Endothelial cell of umbilical vein (primary cell): ENCODE measurements around the gene LRSAM1. TPM values are rescaled to one million over a fixed set of nuclear protein-coding genes. Genes with fewer than 3 reads are reported as not detected.

ENCODE experiments used
- BruUV-seq: library from RNA; stranded (reverse); fragments of 400-500 nt; replicated peaks from 2 replicates; lab custom pipeline; 2021; lab: Mats Ljungman, UMichigan
- CTCF ChIA-PET: fragments of 300-600, 350-600 bp; sonication (Branson Sonifier 250); formaldehyde crosslinking; loops from one replicate; lab custom pipeline; 2021; ENCODE audit warnings: antibody characterized with exemption, inconsistent platforms; lab: Charles Lee
- POLR2A ChIA-PET: fragments of 300-600, 350-600 bp; sonication (Branson Sonifier 250); formaldehyde crosslinking; loops from one replicate; lab custom pipeline; 2021; ENCODE audit warnings: antibody characterized with exemption, inconsistent platforms; lab: Charles Lee
- DNase-seq: peaks from one replicate; pipeline ENCODE4 v3.0.0-alpha.2; 2011; ENCODE audit warnings: low read depth, low spot score
- FAIRE-seq: peaks from 2 replicates; lab custom pipeline; 2011; peaks lifted over from hg19 to GRCh38; lab: Jason Lieb, UNC
- H2AFZ ChIP-seq: 2 replicates; pipeline ENCODE4 v1.6.0; 2012; ENCODE audit warnings: low read depth, low read length, control low read depth, inconsistent platforms
- H3K27ac ChIP-seq: 2 replicates; pipeline ENCODE4 v1.5.1; 2011; ENCODE audit warnings: low read depth, mild to moderate bottlenecking, control low read depth, low read length, moderate library complexity; ENCODE audit not compliant: insufficient read depth
- H3K27me3 ChIP-seq, 2 experiments: 2 replicates each; pipeline versions ENCODE4 v1.6.0 to v1.6.1; 2011; ENCODE audit warnings: low read length in 2 of 2, mixed read lengths in 1 of 2; ENCODE audit not compliant: control insufficient read depth in 2 of 2, insufficient read depth in 2 of 2
- H3K36me3 ChIP-seq, 2 experiments: 2 replicates in 1 of 2; 3 replicates in 1 of 2; pipeline ENCODE4 v1.5.1; 2011; ENCODE audit warnings: low read length in 2 of 2, mild to moderate bottlenecking in 1 of 2, moderate library complexity in 1 of 2; ENCODE audit not compliant: control insufficient read depth in 2 of 2, insufficient read depth in 2 of 2; ENCODE audit errors: extremely low read depth in 1 of 2
- H3K4me1 ChIP-seq: 3 replicates; pipeline ENCODE4 v1.5.1; 2011; ENCODE audit warnings: mild to moderate bottlenecking, low read length; ENCODE audit not compliant: control insufficient read depth, insufficient read depth; ENCODE audit errors: extremely low read depth
- H3K4me2 ChIP-seq: 2 replicates; pipeline ENCODE4 v1.6.1; 2011; ENCODE audit warnings: low read length, control low read depth, mixed read lengths; ENCODE audit not compliant: insufficient read depth
- H3K4me3 ChIP-seq, 3 experiments: fragments of 200-600 bp in 1 of 3; sonication (generic), shearing (Covaris generic) in 1 of 3; replicated peaks in 1 of 3; 2 replicates each; pipeline ENCODE4 v1.5.1; 2011 to 2016; ENCODE audit warnings: control low read depth in 3 of 3, low read length in 3 of 3, mild to moderate bottlenecking in 2 of 3, inconsistent platforms in 1 of 3, low read depth in 1 of 3, moderate library complexity in 1 of 3; ENCODE audit not compliant: insufficient read depth in 1 of 3
- H3K79me2 ChIP-seq: 2 replicates; pipeline ENCODE4 v1.6.0; 2012; ENCODE audit warnings: low read length, inconsistent platforms; ENCODE audit not compliant: control insufficient read depth, insufficient read depth
- H3K9ac ChIP-seq: replicated peaks from 2 replicates; pipeline ENCODE3; 2011; ENCODE audit warnings: low read length, control low read depth; ENCODE audit not compliant: insufficient read depth; ENCODE audit errors: extremely low read depth
- H3K9me1 ChIP-seq: replicated peaks from 3 replicates; pipeline ENCODE4 v1.6.0; 2011; ENCODE audit warnings: mild to moderate bottlenecking, low read length; ENCODE audit not compliant: control insufficient read depth, insufficient read depth; ENCODE audit errors: extremely low read depth
- H3K9me3 ChIP-seq: replicated peaks from 2 replicates; pipeline ENCODE4 v1.5.1; 2012; ENCODE audit warnings: low read length, inconsistent platforms; ENCODE audit not compliant: control insufficient read depth, insufficient read depth
- H4K20me1 ChIP-seq: replicated peaks from 2 replicates; pipeline ENCODE3; 2011; ENCODE audit warnings: mild to moderate bottlenecking, low read length; ENCODE audit not compliant: control insufficient read depth, insufficient read depth; ENCODE audit errors: extremely low read depth
- EZH2 ChIP-seq: IDR thresholded peaks from 2 replicates; pipeline ENCODE4 v1.6.1; 2012; ENCODE audit warnings: borderline replicate concordance, low read depth, mild to moderate bottlenecking, moderate library complexity, low read length, inconsistent platforms; ENCODE audit not compliant: severe bottlenecking
- FOS ChIP-seq: IDR thresholded peaks from 2 replicates; pipeline ENCODE4 v1.6.1; 2011; ENCODE audit warnings: mild to moderate bottlenecking, low read length, moderate library complexity, borderline replicate concordance; ENCODE audit not compliant: insufficient read depth
- GATA2 ChIP-seq: IDR thresholded peaks from 2 replicates; pipeline ENCODE4 v1.7.0; 2011; ENCODE audit warnings: low read depth, mild to moderate bottlenecking, moderate library complexity, mixed read lengths, low read length; ENCODE audit not compliant: insufficient read length, insufficient read depth
- JUN ChIP-seq: IDR thresholded peaks from 2 replicates; pipeline ENCODE4 v1.6.1; 2011; ENCODE audit warnings: borderline replicate concordance, low read depth; ENCODE audit not compliant: insufficient read length, insufficient read depth
- MYC ChIP-seq: IDR thresholded peaks from one replicate; pipeline ENCODE4 v1.6.1; 2011; ENCODE audit warnings: mild to moderate bottlenecking, low read depth, low read length
- POLR2A ChIP-seq: IDR thresholded peaks from 2 replicates; pipeline ENCODE4 v1.6.1; 2012; ENCODE audit warnings: low read depth, mild to moderate bottlenecking, control low read depth, low read length
- POLR2AphosphoS5 ChIP-seq: IDR thresholded peaks from 2 replicates; pipeline ENCODE4 v1.6.1; 2012; ENCODE audit warnings: low read depth, mild to moderate bottlenecking, control low read depth, low read length, moderate library complexity; ENCODE audit not compliant: insufficient read depth
- dilution Hi-C: fragments of 300-500 bp; cut with MboI; formaldehyde crosslinking; loops from one replicate; pipeline ENCODE4 v1.15.0; 2019; ENCODE audit warnings: low sequenced_read_pairs; ENCODE audit not compliant: extremely low pct_ligation_motif_present
- intact Hi-C: fragments of 100-400 bp; cut with micrococcal nuclease; formaldehyde crosslinking; loops from one replicate; pipeline ENCODE4 v1.10.0; 2022
- polyA plus RNA-seq, 4 experiments: library from polyadenylated mRNA; depleted of rRNA in 3 of 4; stranded (reverse) in 3 of 4; unstranded in 1 of 4; fragments of >200 nt; gene quantifications; 2 replicates each; pipeline versions ENCODE4 v1.2.1 to v1.2.3, GENCODE V29; 2011 to 2012; ENCODE audit warnings: missing spikeins in 1 of 4
- total RNA-seq: library from RNA; stranded (reverse); gene quantifications from 2 replicates; pipeline ENCODE4 v1.2.3, GENCODE V29; 2021
- TF ChIP-seq, protein P1 (sequence below), 2 donors: IDR thresholded peaks; 1 replicate in 1 of 2; 2 replicates in 1 of 2; pipeline ENCODE4 v1.5.1; 2011; ENCODE audit warnings: low read length in 2 of 2, mild to moderate bottlenecking in 2 of 2, moderate library complexity in 2 of 2, control low read depth in 1 of 2, inconsistent platforms in 1 of 2, low read depth in 1 of 2; ENCODE audit not compliant: insufficient read depth in 1 of 2; ENCODE audit errors: extremely low read depth in 1 of 2
- TF ChIP-seq, protein P2 (sequence below): IDR thresholded peaks from 2 replicates; pipeline ENCODE4 v1.6.1; 2011; ENCODE audit not compliant: insufficient read depth, insufficient read length

The LRSAM1 gene
- total and polyA plus RNA-seq, 2 donors (not counting 3 experiments of a cell fraction or from before 2014, with no cell fraction given): 10.8 to 18.9 TPM

DNA sequence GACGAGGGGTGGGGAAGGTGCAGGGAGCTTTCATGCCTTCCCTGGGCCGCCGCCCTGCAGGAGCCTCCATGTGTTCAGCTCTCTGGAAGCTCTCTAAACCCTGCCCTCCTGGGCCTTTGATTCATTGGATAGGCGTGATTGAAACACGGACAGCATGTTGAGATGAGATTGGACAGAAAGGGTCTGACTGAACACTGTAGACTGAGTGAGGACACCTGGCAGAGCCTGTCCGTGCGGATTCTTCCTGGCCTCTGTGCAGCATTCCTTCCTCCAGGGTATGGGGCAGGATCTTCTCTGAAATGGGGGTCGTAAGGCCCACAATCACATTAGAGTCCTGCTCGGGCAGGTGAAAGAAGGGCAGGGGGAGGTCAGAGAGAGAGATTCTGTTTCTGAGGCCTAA lies 12.9 kb upstream of the LRSAM1 start:
- Histone ChIP-seq H3K79me2 (no peaks in the 10 kb centered on the region), H2AFZ (no peak overlapping the region), H3K36me3 (peaks cover 17 to 50% of the 10 kb centered on the region in 2 experiments), H3K27ac (no peak overlapping the region), H3K9me1 (no peaks in the 10 kb centered on the region), H3K9me3 (no peaks in the 10 kb centered on the region), H3K4me3 (no peak overlapping the region), H3K27me3 (no peaks in the 10 kb centered on the region), H3K9ac (no peak overlapping the region), H4K20me1 (no peaks in the 10 kb centered on the region), H3K4me2 (no peak overlapping the region), H3K4me1 (no peaks in the 10 kb centered on the region)
- no peak for DNase-seq
- no peak for FAIRE-seq
- TF ChIP-seq, protein P1, sequence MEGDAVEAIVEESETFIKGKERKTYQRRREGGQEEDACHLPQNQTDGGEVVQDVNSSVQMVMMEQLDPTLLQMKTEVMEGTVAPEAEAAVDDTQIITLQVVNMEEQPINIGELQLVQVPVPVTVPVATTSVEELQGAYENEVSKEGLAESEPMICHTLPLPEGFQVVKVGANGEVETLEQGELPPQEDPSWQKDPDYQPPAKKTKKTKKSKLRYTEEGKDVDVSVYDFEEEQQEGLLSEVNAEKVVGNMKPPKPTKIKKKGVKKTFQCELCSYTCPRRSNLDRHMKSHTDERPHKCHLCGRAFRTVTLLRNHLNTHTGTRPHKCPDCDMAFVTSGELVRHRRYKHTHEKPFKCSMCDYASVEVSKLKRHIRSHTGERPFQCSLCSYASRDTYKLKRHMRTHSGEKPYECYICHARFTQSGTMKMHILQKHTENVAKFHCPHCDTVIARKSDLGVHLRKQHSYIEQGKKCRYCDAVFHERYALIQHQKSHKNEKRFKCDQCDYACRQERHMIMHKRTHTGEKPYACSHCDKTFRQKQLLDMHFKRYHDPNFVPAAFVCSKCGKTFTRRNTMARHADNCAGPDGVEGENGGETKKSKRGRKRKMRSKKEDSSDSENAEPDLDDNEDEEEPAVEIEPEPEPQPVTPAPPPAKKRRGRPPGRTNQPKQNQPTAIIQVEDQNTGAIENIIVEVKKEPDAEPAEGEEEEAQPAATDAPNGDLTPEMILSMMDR (IDR thresholded peaks at IDR 0.05; ENCODE audit: extremely low read depth in 1 of 2, insufficient read depth in 1 of 2, low read depth in 1 of 2, low read length in 2 of 2): no peak
- TF ChIP-seq EZH2: no peak
- TF ChIP-seq FOS: no peak
- no peak for TF ChIP-seq GATA2
- TF ChIP-seq POLR2A: no peak
- no peak for TF ChIP-seq MYC
- no peak for TF ChIP-seq POLR2AphosphoS5
- TF ChIP-seq JUN: no peak
- TF ChIP-seq, protein P2, sequence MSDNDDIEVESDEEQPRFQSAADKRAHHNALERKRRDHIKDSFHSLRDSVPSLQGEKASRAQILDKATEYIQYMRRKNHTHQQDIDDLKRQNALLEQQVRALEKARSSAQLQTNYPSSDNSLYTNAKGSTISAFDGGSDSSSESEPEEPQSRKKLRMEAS: no peak
- CTCF ChIA-PET: no interaction called here
- dilution Hi-C loops: no loop called here
- POLR2A ChIA-PET: no interaction called here
- BruUV-seq: no TSS peak
- intact Hi-C loops: no loop called here
